ENCODE measurements around the gene NAT9. TPM values are rescaled to one million over a fixed set of nuclear protein-coding genes. Genes with fewer than 3 reads are reported as not detected.

Gene NAT9
- total RNA-seq, 1 experiment from 2014 or later: 63.5 TPM

GRCh38 chr17:74725111-74725510 is 51.0 kb downstream of the NAT9 start:
- no CpG with 5 or more reads among the region's 3 CpGs for WGBS (ENCODE audit: extremely low coverage, insufficient read length, low lambda C conversion rate)

More at GRCh38 chr17:74725111-74725510, 51.0 kb downstream of the NAT9 start:
- no peaks in the 10 kb centered on the region for H3K79me1 ChIP-seq (ENCODE audit: insufficient read depth, low read depth, low read length, poor library complexity, severe bottlenecking)
- H3K4ac ChIP-seq (ENCODE audit: low read depth, low read length): no peak overlapping the region
- H3K56ac ChIP-seq (ENCODE audit: insufficient read length, low read depth, low read length): no peak overlapping the region
- no peak overlapping the region for H2BK5ac ChIP-seq (ENCODE audit: insufficient read length, low read length)
- H2BK12ac ChIP-seq (ENCODE audit: insufficient read length, low read depth, low read length): no peak overlapping the region
- H3K4me1 ChIP-seq (ENCODE audit: insufficient read depth, low read length): no peaks in the 10 kb centered on the region
- Mint-ChIP-seq H3K4me3 (no peak overlapping the region), H3K4me1 (no peaks in the 10 kb centered on the region), H3K27ac (no peak overlapping the region), H3K36me3 (ENCODE audit: insufficient read depth in 1 of 3, low read depth in 3 of 3) (no peaks in the 10 kb centered on the region), H3K9me3 (no peaks in the 10 kb centered on the region), H3K27me3 (ENCODE audit: low read depth) (peaks cover 38% of the 10 kb centered on the region)
- no peak overlapping the region for H3T11ph ChIP-seq (ENCODE audit: low read length)
- no peak overlapping the region for H3K14ac ChIP-seq (ENCODE audit: insufficient read depth, low read length)
- H3K23me2 ChIP-seq (ENCODE audit: insufficient read length, low read depth, low read length, poor library complexity, severe bottlenecking): no peaks in the 10 kb centered on the region
- H3K79me2 ChIP-seq (ENCODE audit: insufficient read depth, low read length): no peaks in the 10 kb centered on the region
- TF ChIP-seq CTCF (conservative IDR thresholded peaks at IDR 0.05): no peak
- no peaks in the 10 kb centered on the region for H4K20me1 ChIP-seq (ENCODE audit: control insufficient read depth, insufficient read depth, insufficient read length)
- no peak overlapping the region for H2AFZ ChIP-seq (ENCODE audit: low read length)
- H4K8ac ChIP-seq (replicated peaks; ENCODE audit: insufficient read length, low read depth, low read length): no peak overlapping the region
- H3K9ac ChIP-seq (ENCODE audit: extremely low read depth, insufficient read length, low read length): no peak overlapping the region
- no peak overlapping the region for H3K18ac ChIP-seq (ENCODE audit: insufficient read length, low read depth, low read length)
- no peak overlapping the region for H2AK5ac ChIP-seq (ENCODE audit: insufficient read length, low read length)
- no peak overlapping the region for H3K4me2 ChIP-seq (ENCODE audit: insufficient read depth, insufficient read length, low read length)
- H3K27ac ChIP-seq (ENCODE audit: insufficient read length, low read depth, low read length): no peak overlapping the region
- no peak overlapping the region for H4K91ac ChIP-seq (ENCODE audit: insufficient read length, low read depth, low read length)
- H2BK15ac ChIP-seq (ENCODE audit: low read depth, low read length): no peak overlapping the region
- H4K5ac ChIP-seq (ENCODE audit: insufficient read length, low read depth, low read length): no peak overlapping the region
- no peaks in the 10 kb centered on the region for H3K9me3 ChIP-seq (ENCODE audit: control insufficient read depth, low read depth, low read length)
- DNase-seq: no peak
- no peak overlapping the region for H2BK120ac ChIP-seq (ENCODE audit: low read depth, low read length, poor library complexity, severe bottlenecking)
- H2BK20ac ChIP-seq (ENCODE audit: low read depth, low read length, poor library complexity, severe bottlenecking): no peak overlapping the region
- no peaks in the 10 kb centered on the region; the same call in 1 of the 2 replicates for H3K27me3 ChIP-seq (ENCODE audit: insufficient read depth, low read length)
- no peak overlapping the region for H3K23ac ChIP-seq (ENCODE audit: insufficient read length, low read depth, low read length)
